ENCODE measurements around the gene CACNG6.
"Not testable (repeated sequence)": the region's sequence is repeated elsewhere in the genome, so short reads cannot be mapped to it uniquely, and the experiment has no call there.

Gene CACNG6, protein sequence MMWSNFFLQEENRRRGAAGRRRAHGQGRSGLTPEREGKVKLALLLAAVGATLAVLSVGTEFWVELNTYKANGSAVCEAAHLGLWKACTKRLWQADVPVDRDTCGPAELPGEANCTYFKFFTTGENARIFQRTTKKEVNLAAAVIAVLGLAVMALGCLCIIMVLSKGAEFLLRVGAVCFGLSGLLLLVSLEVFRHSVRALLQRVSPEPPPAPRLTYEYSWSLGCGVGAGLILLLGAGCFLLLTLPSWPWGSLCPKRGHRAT

DNA sequence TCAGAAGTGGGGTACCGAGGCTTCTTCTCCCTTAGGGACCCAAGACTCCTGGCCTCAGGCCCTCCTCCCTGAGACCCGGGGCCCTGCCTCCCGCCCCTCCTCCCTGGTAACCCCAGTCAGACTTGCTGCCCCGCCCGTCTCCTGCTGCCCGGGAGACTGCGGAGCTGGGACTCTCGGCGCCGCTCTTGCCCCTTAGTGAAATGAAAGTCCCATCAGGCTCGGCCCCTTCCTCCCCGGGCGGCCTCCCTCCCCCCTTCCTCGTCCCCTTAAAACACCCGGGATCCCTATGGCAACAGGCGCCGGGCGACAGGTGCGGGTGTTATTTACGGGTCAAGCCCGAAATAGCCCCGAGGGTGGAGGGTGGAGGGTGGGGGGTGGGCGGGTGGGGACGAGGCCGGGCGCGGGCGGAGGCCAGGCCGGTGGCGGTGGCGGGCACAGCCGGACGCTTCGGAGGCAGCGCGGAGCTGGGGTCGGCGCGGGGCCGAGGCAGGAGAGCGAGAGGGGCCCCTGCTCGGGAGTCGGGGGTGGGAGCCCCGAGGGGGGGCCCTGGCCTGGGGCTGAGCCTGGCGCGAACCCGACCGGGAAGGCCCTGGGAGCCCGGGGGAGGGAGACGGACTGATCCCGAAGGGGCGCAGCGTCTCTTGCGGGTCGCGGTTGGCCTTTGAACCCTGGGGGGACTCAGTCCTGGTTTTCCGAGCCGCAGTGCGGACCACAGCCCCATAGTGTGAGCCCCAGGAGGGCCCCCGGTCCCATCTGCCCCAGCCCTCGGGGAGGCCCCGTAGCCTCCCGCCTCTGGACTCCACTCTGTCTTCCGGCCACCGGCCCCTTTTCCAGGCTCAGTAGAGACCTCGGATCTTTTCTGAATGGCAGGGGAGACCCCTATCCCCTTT is at the start of gene CACNG6:
CACNG6 (plus strand) TSS at position 414 of the 890 bp plus-strand sequence. CDS start 1,241 bp downstream, outside the sequence.
- no peak for DNase-seq

DNA sequence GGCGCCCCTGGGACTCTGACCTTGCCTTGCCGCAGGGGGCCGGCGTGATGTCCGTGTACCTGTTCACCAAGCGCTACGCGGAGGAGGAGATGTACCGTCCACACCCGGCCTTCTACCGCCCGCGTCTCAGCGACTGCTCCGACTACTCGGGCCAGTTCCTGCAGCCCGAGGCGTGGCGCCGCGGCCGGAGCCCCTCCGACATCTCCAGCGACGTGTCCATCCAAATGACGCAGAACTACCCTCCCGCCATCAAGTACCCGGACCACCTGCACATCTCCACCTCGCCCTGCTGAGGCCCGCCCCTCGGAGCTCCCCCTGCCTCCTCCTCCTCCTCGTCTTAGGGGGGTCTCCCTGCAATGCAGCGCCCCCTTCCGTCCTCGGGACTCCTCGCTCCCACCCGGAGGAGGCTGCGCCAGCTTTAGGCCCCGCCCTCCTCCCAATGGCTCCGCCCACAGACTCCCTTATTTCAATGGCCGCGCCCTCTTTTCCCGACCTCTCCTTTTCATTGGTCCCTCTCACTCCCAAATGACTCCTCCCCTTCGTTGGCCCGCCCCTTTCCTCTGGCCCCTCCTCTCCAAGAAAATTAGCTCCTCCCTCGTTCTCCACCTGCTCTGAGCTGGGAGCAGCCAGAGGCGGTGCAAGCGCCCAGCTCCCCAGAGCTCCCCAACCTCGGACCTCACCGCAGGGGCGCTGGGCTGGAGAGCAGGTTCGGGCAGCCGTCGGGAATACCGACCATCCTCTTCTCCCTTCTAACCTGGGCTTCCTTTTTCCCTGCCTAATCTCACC is 49.2 kb upstream of the CACNG6 start:
- no peak for DNase-seq

DNA sequence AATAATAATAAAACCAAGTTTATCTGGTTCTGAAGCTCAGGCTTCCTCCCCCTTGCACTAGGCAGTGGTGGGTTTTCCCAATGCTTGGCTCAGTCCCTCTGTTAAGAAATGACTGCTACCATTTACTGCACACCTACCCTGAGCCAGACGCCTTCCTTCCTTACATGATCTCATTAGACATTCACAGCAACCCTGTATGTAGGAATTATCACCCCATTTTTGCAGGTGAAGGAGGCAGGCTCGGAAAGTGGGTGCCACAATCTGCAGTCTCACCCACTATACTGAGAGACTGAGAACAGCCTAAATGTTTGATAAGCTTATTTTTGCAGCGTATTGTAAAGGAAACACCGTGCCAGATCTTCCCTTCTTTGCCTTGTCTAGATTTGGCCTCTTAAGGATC is 47.0 kb upstream of the CACNG6 start:
- DNase-seq: no peak

DNA sequence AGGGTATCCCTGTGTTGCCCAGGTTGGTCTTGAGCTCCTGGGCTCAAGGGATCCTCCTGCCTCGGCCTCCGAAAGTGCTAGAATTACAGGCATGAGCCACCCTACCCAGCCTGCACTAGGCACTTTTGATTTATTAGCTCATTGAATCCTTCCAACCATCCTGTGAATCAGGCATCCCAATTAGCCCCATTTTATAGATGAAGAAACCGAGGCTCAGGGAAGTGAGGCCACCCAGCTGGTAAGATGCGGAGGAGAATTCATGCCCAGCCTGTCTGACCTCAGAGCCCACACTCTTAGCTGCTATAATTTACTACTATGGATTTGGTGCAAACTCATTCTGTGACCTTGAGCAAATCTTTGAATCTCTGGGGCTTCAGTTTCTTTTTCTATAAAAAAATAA is 46.5 kb upstream of the CACNG6 start:
- no peak for DNase-seq

DNA sequence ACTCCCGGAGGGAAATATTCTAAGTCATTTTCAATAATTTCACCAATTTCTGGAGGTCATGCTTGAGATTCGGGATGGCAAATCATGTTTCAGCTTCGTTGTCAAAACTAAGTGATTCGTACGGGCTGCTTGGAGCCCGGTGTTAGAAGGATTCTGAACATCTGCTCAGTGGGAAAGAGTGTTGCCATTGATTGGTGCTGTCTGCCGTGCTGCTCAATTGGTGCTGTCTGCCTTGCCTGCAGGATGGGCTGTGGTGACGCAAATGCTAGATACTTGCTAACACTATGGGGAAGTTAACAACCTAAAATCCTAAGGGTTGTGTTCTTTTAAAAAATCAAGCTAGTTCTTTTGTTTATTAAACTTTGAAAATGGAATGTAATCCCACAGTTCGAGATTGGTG is 46.0 kb upstream of the CACNG6 start:
- DNase-seq: no peak

DNA sequence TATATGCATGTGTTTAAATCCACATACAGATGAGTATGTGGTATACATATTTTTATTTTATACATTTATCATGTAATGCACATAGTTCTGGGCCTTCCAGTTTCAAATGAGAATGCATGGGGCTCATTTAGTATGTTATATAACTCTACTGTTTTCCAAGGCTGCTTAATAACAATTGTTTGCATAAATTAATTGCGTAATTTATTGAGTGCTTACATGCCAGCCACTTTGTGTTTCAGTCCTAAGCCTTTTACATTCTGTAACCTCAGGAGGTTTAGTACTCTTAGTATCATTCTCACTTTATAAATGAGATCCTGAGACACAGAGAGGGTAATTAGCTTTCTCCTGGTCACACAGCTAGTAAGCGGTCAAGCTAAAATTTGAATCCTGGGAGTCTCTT is 45.4 kb upstream of the CACNG6 start:
- no peak for DNase-seq

DNA sequence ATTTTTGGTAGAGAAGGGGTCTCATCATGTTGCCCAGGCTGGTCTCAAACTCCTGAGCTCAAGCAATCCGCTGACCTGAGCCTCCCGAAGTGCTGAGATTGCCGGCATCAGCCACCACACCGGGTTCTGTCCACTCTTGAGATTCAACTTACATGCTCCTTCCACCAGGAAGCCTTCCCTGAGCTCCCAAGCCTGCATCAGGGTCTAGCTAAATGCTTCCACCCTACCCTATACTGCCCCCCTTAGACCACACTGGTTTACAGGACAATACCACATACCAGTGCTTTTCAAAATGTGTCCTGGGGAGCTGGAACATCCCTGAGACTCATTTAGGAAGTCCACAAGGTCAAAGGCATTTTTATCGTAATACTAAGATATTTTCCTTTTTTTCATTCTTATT is 43.8 kb upstream of the CACNG6 start:
- no peak for DNase-seq

DNA sequence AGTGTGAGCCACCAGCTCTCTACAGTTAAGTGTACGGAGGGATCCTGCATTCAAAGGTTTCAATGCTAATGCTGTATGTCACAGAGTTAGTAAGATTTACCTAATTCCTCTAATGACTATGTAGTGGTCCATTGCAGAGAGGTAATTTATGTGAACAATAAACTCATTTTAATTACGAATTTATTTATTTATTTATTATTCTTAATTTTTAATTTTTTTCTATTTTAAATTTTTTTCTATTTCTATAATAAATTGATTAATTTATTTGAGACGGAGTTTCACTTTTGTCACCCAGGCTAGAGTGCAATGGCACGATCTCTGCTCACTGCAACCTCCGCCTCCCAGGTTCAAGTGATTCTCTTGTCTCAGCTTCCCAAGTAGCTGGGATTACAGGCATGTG is 42.8 kb upstream of the CACNG6 start:
- not testable (repeated sequence) for DNase-seq

DNA sequence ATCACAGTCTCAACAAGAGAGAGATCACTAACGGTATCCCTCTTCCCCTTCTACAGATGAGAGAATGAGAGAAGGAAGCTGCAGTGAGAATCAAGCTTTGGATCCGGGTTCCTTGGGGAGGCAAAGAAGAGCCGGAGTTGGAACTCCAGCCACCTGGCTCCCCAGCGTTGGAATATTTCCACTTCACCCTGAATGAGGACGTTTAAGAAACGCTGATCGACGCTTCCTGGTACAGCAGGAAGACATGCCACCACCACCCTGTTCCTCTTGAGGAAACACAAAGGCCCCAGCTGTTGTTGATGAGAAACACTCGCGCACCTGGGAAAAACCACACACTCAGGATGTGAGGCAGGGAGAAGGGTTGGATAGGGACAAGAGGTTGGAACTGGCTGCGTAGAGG is 40.0 kb upstream of the CACNG6 start:
- no peak for DNase-seq

DNA sequence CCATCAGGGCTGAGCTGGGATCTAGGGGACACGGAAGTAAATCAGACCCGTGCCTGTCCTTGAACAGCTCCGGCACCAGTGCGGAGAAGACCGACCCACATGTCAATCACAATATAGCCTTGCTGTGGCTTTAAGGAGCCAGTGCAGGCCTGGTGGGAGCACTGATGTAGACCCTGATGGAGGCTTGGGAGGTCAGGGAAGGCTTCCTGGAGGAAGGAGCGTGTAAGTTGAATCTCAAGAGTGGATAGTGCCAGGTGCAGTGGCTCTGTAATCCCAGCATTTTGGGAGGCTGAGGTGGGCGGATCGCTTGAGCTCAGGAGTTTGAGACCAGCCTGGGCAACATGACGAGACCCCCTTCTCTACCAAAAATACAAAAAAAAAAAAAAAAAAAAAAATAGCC is 39.5 kb upstream of the CACNG6 start:
- no peak for DNase-seq

DNA sequence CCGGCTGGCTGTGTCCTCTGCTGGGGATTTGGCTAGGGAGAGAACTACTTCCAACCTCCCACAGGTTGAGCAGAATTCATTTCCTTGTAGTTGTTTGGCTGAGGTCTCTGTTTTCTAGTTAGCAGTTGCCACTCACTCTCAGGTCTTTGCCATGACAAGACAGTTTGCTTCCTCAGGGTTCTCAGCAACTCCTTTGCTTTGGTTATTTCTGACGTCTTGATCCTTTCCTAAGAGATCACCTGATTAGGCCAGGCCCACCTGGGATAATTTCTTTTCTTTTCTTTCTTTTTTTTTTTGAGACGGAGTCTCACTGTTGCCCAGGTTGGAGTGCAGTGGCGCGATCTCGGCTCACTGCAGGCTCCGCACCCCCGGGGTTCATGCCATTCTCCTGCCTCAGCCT is 38.1 kb upstream of the CACNG6 start:
- DNase-seq: no peak

DNA sequence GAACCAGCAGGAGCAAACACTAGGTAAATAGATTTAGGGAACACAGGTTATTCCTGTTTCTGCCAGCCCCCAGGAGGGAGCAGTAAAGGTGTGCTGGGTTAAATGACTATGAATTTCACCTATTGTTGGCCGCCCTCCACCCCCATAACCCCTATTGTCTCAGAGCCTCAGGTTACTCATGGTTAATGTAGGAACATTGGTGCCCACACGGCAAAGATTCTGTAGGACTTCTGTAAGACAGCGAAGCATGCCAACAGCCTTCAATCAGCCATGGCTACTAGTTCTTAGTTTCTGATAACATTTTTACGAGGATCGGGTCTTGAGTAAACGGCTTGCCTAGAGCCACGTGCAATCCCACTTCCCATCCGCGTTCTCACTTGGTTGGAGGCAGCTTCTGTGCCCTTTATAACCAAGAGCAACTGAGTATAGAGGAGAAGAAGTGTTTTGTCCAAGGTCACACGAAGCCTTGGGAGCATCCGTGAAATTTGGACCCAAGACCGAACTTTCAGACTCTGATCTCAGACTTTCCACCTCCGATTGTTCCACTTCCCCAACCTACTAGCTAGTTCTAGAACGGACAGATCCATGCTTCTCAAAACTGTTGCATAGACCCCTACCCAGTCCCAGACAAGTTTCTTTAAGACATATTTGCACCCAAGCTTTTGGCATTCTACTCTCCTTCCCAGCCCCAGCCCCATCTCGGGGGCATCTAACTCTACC is 33.8 kb upstream of the CACNG6 start:
- DNase-seq: no peak

DNA sequence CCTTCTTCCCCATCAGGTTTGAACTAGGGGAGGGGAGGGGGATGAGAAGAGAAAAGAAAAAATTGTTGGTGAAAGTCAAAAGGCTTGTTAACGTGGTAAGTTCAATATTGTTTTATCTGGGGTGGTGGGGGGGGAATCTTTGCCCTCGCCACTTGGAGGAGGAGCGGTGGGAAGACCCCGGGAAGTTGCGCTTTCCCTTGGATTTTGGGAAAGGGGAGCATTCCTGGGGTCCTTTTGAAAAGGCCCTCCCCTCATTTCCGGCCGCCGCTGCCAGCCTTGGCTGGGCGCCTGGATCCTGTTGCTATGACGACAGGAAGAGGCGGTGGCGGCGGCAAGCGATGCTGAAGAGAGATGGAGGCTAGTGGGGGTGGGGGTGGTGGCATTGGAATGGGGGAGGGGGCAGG is 33.3 kb upstream of the CACNG6 start:
- no peak for DNase-seq

DNA sequence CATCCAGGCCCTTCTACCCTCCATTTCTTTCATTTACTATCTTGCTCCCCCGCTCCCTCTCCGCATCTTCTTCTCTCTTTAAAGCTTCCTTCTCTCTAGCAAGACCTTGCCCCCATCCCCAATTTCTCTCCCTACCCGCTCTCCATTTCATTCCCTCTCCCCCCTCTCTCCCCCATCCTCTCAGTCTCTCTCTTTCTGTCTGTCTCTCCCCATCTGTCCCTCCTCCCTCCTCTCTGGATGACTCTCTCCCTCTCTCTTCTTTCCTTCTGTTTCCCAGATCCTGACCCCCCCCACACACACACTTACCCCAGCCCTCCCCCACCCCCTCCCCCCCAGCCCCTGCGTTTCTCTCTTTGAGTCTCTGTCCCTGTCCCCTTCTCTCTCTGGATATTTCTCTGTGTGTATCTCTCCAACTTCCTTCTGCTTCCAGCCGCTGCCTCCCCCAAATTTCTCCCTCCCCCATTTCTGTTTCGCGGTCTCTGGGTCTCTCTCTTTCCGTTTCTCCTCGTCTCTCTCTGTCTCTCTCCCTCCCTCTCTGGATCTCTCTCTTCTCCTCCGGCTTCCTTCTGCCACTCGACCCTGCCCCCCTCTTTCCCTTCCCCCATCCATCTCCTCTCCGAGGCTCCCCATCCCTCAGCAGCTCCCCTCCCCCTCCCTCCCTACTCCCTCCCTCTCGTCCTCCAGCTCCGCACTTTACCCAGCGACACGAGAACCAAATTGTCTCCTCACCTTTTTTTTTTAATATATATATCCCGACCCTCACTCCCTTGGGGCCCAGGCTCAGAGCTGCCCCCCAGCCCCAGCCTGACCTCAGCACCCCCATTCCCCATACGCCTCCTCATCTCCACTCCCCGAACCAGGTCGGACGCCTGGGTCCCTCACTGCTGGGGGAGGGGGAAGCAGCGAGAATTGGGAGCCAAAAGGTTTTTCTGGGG is 32.3 kb upstream of the CACNG6 start:
- DNase-seq: no peak

DNA sequence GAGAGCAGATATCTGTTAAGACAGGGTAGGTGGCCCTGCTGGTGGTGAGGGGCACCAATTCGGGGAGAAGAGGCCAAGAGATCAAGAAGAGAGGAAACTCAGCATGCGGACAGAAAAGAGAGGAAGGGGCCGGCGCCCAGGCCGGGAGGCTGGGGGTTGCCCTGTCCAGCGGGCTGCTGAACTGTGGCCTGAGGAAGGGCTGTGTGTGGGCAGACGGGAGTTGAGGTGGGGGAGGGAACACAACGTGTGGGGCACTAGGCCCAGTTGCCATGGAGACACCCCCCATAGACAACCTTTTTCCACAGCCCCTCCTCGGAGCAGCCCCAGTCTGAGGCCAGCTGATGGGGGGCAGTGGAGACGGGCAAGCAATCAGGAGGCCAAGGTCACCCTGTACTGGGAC is 31.2 kb upstream of the CACNG6 start:
- DNase-seq: no peak

DNA sequence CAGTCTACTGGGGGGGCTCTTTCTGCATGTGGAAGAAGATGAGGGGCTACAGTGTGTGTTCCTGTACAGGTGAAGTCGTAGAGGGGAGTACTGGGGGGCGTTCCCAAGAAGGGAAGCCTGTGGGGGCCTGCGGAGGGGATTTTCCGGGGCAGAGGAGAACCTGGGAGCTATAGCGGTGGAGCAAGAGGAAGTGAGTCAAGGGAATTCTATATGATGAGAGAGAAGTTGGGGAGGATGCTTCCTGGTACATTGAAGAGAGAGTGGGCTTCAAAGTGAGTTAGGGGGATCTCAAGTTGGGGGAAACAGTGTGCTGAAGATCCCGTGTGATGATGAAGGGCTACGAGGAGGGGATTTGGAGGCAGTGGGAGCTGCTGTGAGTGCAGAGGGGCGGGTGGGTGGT is 30.6 kb upstream of the CACNG6 start:
- no peak for DNase-seq

DNA sequence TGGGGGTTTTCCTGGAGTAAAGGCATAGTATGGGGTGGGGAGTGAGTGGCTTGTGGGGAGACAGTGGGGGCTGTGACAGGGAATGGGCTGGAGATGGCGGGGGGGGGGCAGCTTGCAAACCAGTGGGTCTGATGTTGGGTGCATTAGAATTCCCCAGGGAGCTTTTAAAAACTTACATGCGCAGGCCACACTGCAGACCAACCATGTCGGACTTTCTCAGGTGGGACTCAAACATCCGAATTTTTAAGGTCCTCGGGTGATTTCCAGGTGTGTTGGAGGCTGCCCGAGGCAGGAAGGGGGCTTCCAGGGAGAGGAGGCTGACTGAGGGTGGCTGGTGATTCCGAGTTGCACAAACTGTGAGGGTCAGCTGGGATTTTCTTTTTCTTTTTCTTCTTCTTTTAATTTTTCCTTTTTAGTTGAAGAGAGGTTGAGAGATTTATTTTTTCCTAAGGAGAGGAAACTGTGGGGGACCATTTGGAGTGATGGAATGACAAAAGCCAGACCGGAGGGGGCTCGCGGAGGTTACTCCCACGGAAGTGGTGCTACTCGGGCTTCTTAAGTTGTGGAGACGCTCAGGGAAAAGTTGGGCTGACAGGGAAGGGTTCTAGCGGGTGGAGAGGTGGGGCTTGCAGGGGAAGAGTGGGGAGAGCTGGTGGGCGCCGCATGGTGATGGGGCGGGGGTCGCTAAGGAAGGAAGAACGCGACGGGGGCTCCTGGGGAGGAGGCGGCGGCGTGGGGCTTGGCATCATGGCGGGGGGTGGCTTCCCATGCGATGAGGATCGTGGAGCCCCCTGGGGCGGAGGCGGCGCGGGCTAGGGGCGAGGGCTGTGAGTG is 29.7 kb upstream of the CACNG6 start:
- DNase-seq: no peak

DNA sequence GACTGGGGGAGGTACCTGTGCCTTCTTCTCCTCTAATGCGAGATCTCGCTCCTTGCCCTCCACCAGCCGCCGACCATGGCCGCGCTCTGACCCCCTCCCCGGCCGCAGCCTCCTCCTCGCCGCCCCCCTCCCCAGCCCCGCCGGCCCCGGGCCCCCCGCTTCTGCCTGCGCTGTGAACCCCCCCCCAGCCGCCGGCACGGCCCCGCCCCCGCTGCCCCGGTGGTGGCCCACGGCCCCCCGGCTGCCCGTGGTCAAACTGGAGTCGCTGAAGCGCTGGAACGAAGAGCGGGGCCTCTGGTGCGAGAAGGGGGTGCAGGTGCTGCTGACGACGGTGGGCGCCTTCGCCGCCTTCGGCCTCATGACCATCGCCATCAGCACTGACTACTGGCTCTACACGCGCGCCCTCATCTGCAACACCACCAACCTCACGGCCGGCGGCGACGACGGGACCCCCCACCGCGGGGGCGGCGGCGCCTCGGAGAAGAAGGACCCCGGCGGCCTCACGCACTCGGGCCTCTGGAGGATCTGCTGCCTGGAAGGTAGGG is 28.5 kb upstream of the CACNG6 start, which contains the start of gene CACNG8:
CACNG8 (plus strand) TSS at position 51 of the 545 bp plus-strand sequence.
- no peak for DNase-seq

DNA sequence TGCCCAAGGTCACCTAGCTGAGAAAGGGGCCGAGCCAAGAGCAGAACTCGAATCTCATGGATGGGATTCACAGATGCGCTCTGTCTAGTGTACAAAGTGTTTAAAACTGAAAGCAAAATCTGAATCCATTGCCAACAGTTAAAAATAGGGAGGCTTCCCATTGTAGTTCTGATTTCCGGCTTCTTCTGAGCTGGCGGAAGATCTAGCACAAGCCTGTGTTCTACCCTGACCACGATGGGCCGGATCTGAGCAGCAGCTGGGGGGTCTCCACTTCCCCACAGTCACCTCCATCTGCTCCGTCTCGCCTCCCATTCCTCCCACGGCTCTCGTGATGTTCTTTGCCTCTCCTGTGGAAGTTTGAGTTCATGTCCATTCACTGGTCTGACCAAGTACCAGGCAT is 26.3 kb upstream of the CACNG6 start:
- DNase-seq: no peak

DNA sequence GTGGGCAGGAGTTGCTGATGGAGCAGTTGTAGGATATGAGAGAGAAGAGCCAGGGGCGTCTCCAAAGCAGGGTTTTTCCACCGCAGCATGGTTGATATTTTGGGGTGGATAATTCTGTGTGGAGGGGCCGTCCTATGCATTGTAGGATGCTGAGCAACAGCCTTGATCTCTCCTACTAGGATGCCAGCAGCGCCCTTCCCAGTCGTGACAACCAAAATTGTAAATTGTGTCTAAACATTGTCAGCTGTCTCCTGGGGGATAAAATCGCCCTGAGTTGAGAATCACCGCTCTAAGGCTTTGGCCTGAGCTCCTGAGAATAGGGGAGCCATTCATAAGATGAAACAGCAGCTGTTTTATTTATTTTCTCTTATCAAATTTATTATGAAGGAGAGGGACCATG is 24.5 kb upstream of the CACNG6 start:
- DNase-seq: no peak
